ENCODE data around the gene CT83.

CT83 gene

GRCh38 chrX:116462822-116463221 is at the start of gene CT83:
TSS of gene CT83 (minus strand) at chrX:116462976. CDS start at chrX:116462856, 120 bp downstream.
- no peak for DNase-seq (ENCODE audit: low read depth in 2 of 2)

- no peak for DNase-seq (ENCODE audit: low read depth in 2 of 2)
Observed at GRCh38 chrX:116499780-116500179, 37.0 kb upstream of the CT83 start.

- DNase-seq (ENCODE audit: low read depth in 2 of 2): no peak
Observed at GRCh38 chrX:116493271-116493670, 30.5 kb upstream of the CT83 start.

GRCh38 chrX:116490104-116490503 is 27.3 kb upstream of the CT83 start:
- no peak for DNase-seq (ENCODE audit: low read depth in 2 of 2)

GRCh38 chrX:116480059-116480458 is 17.3 kb upstream of the CT83 start:
- no peak for DNase-seq (ENCODE audit: low read depth in 2 of 2)

GRCh38 chrX:116449156-116449555 is 13.6 kb downstream of the CT83 start:
- DNase-seq (ENCODE audit: low read depth in 2 of 2): no peak

- no peak for DNase-seq (ENCODE audit: low read depth in 2 of 2)
Observed at GRCh38 chrX:116436358-116436816, 26.4 kb downstream of the CT83 start, which contains the start of gene SLC6A14. TSS of gene SLC6A14 (plus strand) at chrX:116436606. CDS start at chrX:116436710, 104 bp downstream.

GRCh38 chrX:116435597-116435996 is 27.2 kb downstream of the CT83 start:
- DNase-seq (ENCODE audit: low read depth in 2 of 2): no peak

- no peak for DNase-seq (ENCODE audit: low read depth in 2 of 2)
Observed at GRCh38 chrX:116427978-116428377, 34.8 kb downstream of the CT83 start.

GRCh38 chrX:116417968-116418367 is 44.8 kb downstream of the CT83 start:
- no peak for DNase-seq (ENCODE audit: low read depth in 2 of 2)

GRCh38 chrX:116417214-116417613 is 45.6 kb downstream of the CT83 start:
- DNase-seq (ENCODE audit: low read depth in 2 of 2): no peak

GRCh38 chrX:116413273-116413672 is 49.5 kb downstream of the CT83 start:
- no peak for DNase-seq (ENCODE audit: low read depth in 2 of 2)
